BJ (cell line): Measurements from ENCODE around the gene RCHY1. TPM values are rescaled to one million over a fixed set of nuclear protein-coding genes. Genes with fewer than 3 reads are reported as not detected.
A peak's percentile ranks its signal among the peaks of the same experiment; 100 is the strongest.
"Not testable (repeated sequence)": the region's sequence is repeated elsewhere in the genome, so short reads cannot be mapped to it uniquely, and the experiment has no call there.

Experiments
- CTCF ChIA-PET: fragments of 350-600 bp; formaldehyde crosslinking; extraction: SDS; loops from one replicate; lab custom pipeline; 2021; ENCODE audit warnings: antibody characterized with exemption, inconsistent platforms; lab: Yijun Ruan, JAX
- POLR2A ChIA-PET: fragments of 300-600 bp; sonication (Branson Sonifier 250); formaldehyde crosslinking; extraction: SDS; loops from one replicate; lab custom pipeline; 2021; ENCODE audit warnings: antibody characterized with exemption; lab: Charles Lee
- DNase-seq: peaks from one replicate; pipeline ENCODE4 v3.0.0-alpha.2; 2011; ENCODE audit warnings: low read depth
- H3K27me3 ChIP-seq: 2 replicates; pipeline ENCODE4 v1.6.0; 2011; ENCODE audit warnings: low read length; ENCODE audit not compliant: control insufficient read depth, insufficient read depth
- H3K36me3 ChIP-seq: 2 replicates; pipeline ENCODE4 v1.5.1; 2011; ENCODE audit warnings: low read length; ENCODE audit not compliant: control insufficient read depth, insufficient read depth
- H3K4me3 ChIP-seq: 2 replicates; pipeline ENCODE4 v1.5.1; 2011; ENCODE audit warnings: low read depth, mild to moderate bottlenecking, control low read depth, low read length
- CTCF ChIP-seq: IDR thresholded peaks from 2 replicates; pipeline ENCODE4 v1.5.1; 2011; ENCODE audit warnings: low read depth, mild to moderate bottlenecking, control low read depth, inconsistent platforms, low read length, moderate library complexity; ENCODE audit not compliant: insufficient read depth
- polyA plus RNA-seq: library from polyadenylated mRNA; depleted of rRNA; stranded (reverse); fragments of >200 nt; gene quantifications from 2 replicates; pipeline ENCODE4 v1.2.3, GENCODE V29; 2011

Gene RCHY1
- polyA plus RNA-seq, 1 experiment: 11.0 TPM

- CTCF ChIA-PET: interaction anchor here (0.7 to 1.6 kb wide), 4 partner anchors 15 to 32 kb away, joined by 3 to 4 read pairs (median 4); no protein-coding TSS in a partner anchor
- no peaks in the 10 kb centered on the region for H3K27me3 ChIP-seq
- no peak for DNase-seq
- no peak for TF ChIP-seq CTCF
- POLR2A ChIA-PET: no interaction called here
- peak overlapping the region; percentile 70 for H3K4me3 ChIP-seq
- H3K36me3 ChIP-seq: peaks cover 1% of the 10 kb centered on the region; the same call in 1 of the 2 replicates
Observed at GRCh38 chr4:75513526-75514130, 575 bp downstream of the RCHY1 start.

GRCh38 chr4:75512386-75513211, 1.6 kb downstream of the RCHY1 start:
- ChIA-PET CTCF (interaction anchor here (0.7 to 1.5 kb wide), 3 partner anchors 21 to 33 kb away, joined by 3 to 4 read pairs (median 3); no protein-coding TSS in a partner anchor), POLR2A (no interaction called here)
- DNase-seq: no peak
- TF ChIP-seq CTCF: no peak
- Histone ChIP-seq H3K4me3 (peak overlapping the region; percentile 70; the same call in 1 of the 2 replicates), H3K36me3 (no peaks in the 10 kb centered on the region), H3K27me3 (no peaks in the 10 kb centered on the region)

GRCh38 chr4:75511841-75512240, 2.4 kb downstream of the RCHY1 start:
- no peak for TF ChIP-seq CTCF
- Histone ChIP-seq H3K36me3 (no peaks in the 10 kb centered on the region), H3K27me3 (no peaks in the 10 kb centered on the region), H3K4me3 (no peak overlapping the region)
- CTCF ChIA-PET: interaction anchor here (1.2 kb wide), 1 partner anchor 22 kb away, joined by 3 read pairs; no protein-coding TSS in a partner anchor
- DNase-seq: no peak
- POLR2A ChIA-PET: no interaction called here

GRCh38 chr4:75509592-75509991, 4.6 kb downstream of the RCHY1 start:
- POLR2A ChIA-PET, H3K4me3 ChIP-seq, H3K36me3 ChIP-seq, DNase-seq, H3K27me3 ChIP-seq, CTCF ChIA-PET: not testable (repeated sequence)

- no peak for DNase-seq
- no peaks in the 10 kb centered on the region for H3K27me3 ChIP-seq
- H3K4me3 ChIP-seq: no peak overlapping the region
- POLR2A ChIA-PET: no interaction called here
- CTCF ChIA-PET: interaction anchor here (1.0 kb wide), 1 partner anchor 9 kb away, joined by 4 read pairs; no protein-coding TSS in a partner anchor
- no peak for TF ChIP-seq CTCF
- 0 out of 2 replicates have a peak, but pooled peaks cover 1% of the 10 kb centered on the region for H3K36me3 ChIP-seq
Observed at GRCh38 chr4:75505630-75506029, 8.6 kb downstream of the RCHY1 start.
